K562 (cell line): ENCODE results near the gene DTX3.
"Not testable (repeated sequence)": the region's sequence is repeated elsewhere in the genome, so short reads cannot be mapped to it uniquely, and the experiment has no call there.

Experiments used
- FOXP1 ChIP-seq: sonication (generic); formaldehyde crosslinking; IDR thresholded peaks from 2 replicates; pipeline ENCODE4 v1.8.0; 2022; ENCODE audit warnings: mild to moderate bottlenecking, missing genetic modification reagents
- MAFF ChIP-seq: IDR thresholded peaks from 2 replicates; pipeline ENCODE4 v1.6.1; 2012; ENCODE audit warnings: low read length, improper control_type of control experiment
- SPI1 ChIP-seq: IDR thresholded peaks from 2 replicates; pipeline ENCODE4 v1.6.1; 2011; ENCODE audit warnings: low read depth, low read length, control low read depth, borderline replicate concordance
- TGIF2 ChIP-seq: sonication (generic); formaldehyde crosslinking; IDR thresholded peaks from 2 replicates; pipeline ENCODE4 v1.8.1; 2022; ENCODE audit warnings: mild to moderate bottlenecking, missing genetic modification reagents, moderate library complexity
- ZNF121 ChIP-seq: sonication (generic); formaldehyde crosslinking; conservative IDR thresholded peaks from 2 replicates; pipeline ENCODE4 v1.8.0; 2022; ENCODE audit warnings: missing genetic modification reagents

GRCh38 chr12:57646659-57647049 is 42.0 kb downstream of the DTX3 start:
- TF ChIP-seq TGIF2 (CRISPR knock-in tag); SPI1; FOXP1 (CRISPR knock-in tag); ZNF121 (CRISPR knock-in tag); MAFF: not testable (repeated sequence)
